ENCODE data around the gene SEMA4D.

SEMA4D gene

GRCh38 chr9:89317282-89317681 lies 180.6 kb downstream of the SEMA4D start:
- no peak for TF ChIP-seq FOXM1 (IDR thresholded peaks at IDR 0.05; ENCODE audit: borderline replicate concordance, low read depth)
- no peak for TF ChIP-seq YY1 (IDR thresholded peaks at IDR 0.05; ENCODE audit: low read depth)
- no peak for TF ChIP-seq NFIC (IDR thresholded peaks at IDR 0.05)
- no peak for TF ChIP-seq EP300 (IDR thresholded peaks at IDR 0.05; ENCODE audit: borderline replicate concordance)
- TF ChIP-seq CREB1 (IDR thresholded peaks at IDR 0.05; ENCODE audit: low read depth): no peak
- TF ChIP-seq TEAD4 (IDR thresholded peaks at IDR 0.05): no peak
- no peak for TF ChIP-seq EGR1 (IDR thresholded peaks at IDR 0.05)
- TF ChIP-seq CEBPB (IDR thresholded peaks at IDR 0.05): no peak
- no peak for TF ChIP-seq MAX (IDR thresholded peaks at IDR 0.05)
- no peak for TF ChIP-seq USF1 (IDR thresholded peaks at IDR 0.05)
- no peak for TF ChIP-seq TCF12 (IDR thresholded peaks at IDR 0.05; ENCODE audit: low read depth)
- TF ChIP-seq RAD21 (IDR thresholded peaks at IDR 0.05; ENCODE audit: low read depth): no peak
- TF ChIP-seq REST (IDR thresholded peaks at IDR 0.05; ENCODE audit: low read depth): no peak
- TF ChIP-seq ZBTB7A (IDR thresholded peaks at IDR 0.05; ENCODE audit: low read depth): no peak
- no peak for TF ChIP-seq TAF1 (IDR thresholded peaks at IDR 0.05; ENCODE audit: low read depth)

- TF ChIP-seq USF1 (IDR thresholded peaks at IDR 0.05): no peak
- TF ChIP-seq TEAD4 (IDR thresholded peaks at IDR 0.05): no peak
- no peak for TF ChIP-seq EP300 (IDR thresholded peaks at IDR 0.05; ENCODE audit: borderline replicate concordance)
- TF ChIP-seq MAX (IDR thresholded peaks at IDR 0.05): no peak
- TF ChIP-seq CEBPB (IDR thresholded peaks at IDR 0.05): no peak
- TF ChIP-seq TCF12 (IDR thresholded peaks at IDR 0.05; ENCODE audit: low read depth): no peak
- TF ChIP-seq REST (IDR thresholded peaks at IDR 0.05; ENCODE audit: low read depth): no peak
- TF ChIP-seq EGR1 (IDR thresholded peaks at IDR 0.05): no peak
Measured at GRCh38 chr9:89315482-89315881, 182.4 kb downstream of the SEMA4D start.

- no peak for TF ChIP-seq EGR1 (IDR thresholded peaks at IDR 0.05)
- no peak for TF ChIP-seq EP300 (IDR thresholded peaks at IDR 0.05; ENCODE audit: borderline replicate concordance)
- no peak for TF ChIP-seq YY1 (IDR thresholded peaks at IDR 0.05; ENCODE audit: low read depth)
- no peak for TF ChIP-seq MAX (IDR thresholded peaks at IDR 0.05)
- no peak for TF ChIP-seq ZBTB7A (IDR thresholded peaks at IDR 0.05; ENCODE audit: low read depth)
- TF ChIP-seq TCF12 (IDR thresholded peaks at IDR 0.05; ENCODE audit: low read depth): no peak
- TF ChIP-seq TEAD4 (IDR thresholded peaks at IDR 0.05): no peak
- no peak for TF ChIP-seq NFIC (IDR thresholded peaks at IDR 0.05)
- no peak for TF ChIP-seq CEBPB (IDR thresholded peaks at IDR 0.05)
- TF ChIP-seq RAD21 (IDR thresholded peaks at IDR 0.05; ENCODE audit: low read depth): no peak
- TF ChIP-seq TAF1 (IDR thresholded peaks at IDR 0.05; ENCODE audit: low read depth): no peak
- no peak for TF ChIP-seq USF1 (IDR thresholded peaks at IDR 0.05)
- no peak for TF ChIP-seq REST (IDR thresholded peaks at IDR 0.05; ENCODE audit: low read depth)
- no peak for TF ChIP-seq CREB1 (IDR thresholded peaks at IDR 0.05; ENCODE audit: low read depth)
- TF ChIP-seq FOXM1 (IDR thresholded peaks at IDR 0.05; ENCODE audit: borderline replicate concordance, low read depth): no peak
Measured at GRCh38 chr9:89314955-89315354, 183.0 kb downstream of the SEMA4D start.

- TF ChIP-seq NFIC (IDR thresholded peaks at IDR 0.05) (no peak), TEAD4 (IDR thresholded peaks at IDR 0.05) (no peak), EGR1 (IDR thresholded peaks at IDR 0.05) (no peak), ZBTB7A (IDR thresholded peaks at IDR 0.05; ENCODE audit: low read depth) (no peak), REST (IDR thresholded peaks at IDR 0.05; ENCODE audit: low read depth) (no peak), USF1 (IDR thresholded peaks at IDR 0.05) (no peak), EP300 (IDR thresholded peaks at IDR 0.05; ENCODE audit: borderline replicate concordance) (no peak), TCF12 (IDR thresholded peaks at IDR 0.05; ENCODE audit: low read depth) (no peak), YY1 (IDR thresholded peaks at IDR 0.05; ENCODE audit: low read depth) (no peak)
Measured at GRCh38 chr9:89313842-89314241, 184.1 kb downstream of the SEMA4D start.

Measured in Ishikawa (cell line).